GM12891 (cell line): ENCODE data around the gene ABLIM2.
A peak's percentile ranks its signal among the peaks of the same experiment; 100 is the strongest.

Experiments used
- DNase-seq: peaks from one replicate; pipeline ENCODE4 v3.0.0; 2011; ENCODE audit warnings: low spot score; ENCODE audit not compliant: insufficient read length
- FAIRE-seq: peaks from 2 replicates; lab custom pipeline; 2011; peaks lifted over from hg19 to GRCh38; lab: Jason Lieb, UNC
- PAX5 ChIP-seq: IDR thresholded peaks from 2 replicates; pipeline ENCODE4 v1.6.1; 2011; ENCODE audit warnings: low read length, moderate library complexity, mild to moderate bottlenecking; ENCODE audit not compliant: insufficient read depth, severe bottlenecking
- POLR2A ChIP-seq: IDR thresholded peaks from 2 replicates; pipeline ENCODE4 v1.6.1; 2011; ENCODE audit warnings: low read depth, low read length, control low read depth
- POLR2AphosphoS5 ChIP-seq: IDR thresholded peaks from 2 replicates; pipeline ENCODE4 v1.6.1; 2011; ENCODE audit warnings: low read depth, low read length, control low read depth
- POU2F2 ChIP-seq: IDR thresholded peaks from 2 replicates; pipeline ENCODE4 v1.6.1; 2011; ENCODE audit warnings: low read depth, mild to moderate bottlenecking, control low read depth, low read length, moderate library complexity
- SPI1 ChIP-seq: IDR thresholded peaks from 2 replicates; pipeline ENCODE4 v1.6.1; 2011; ENCODE audit warnings: low read depth, low read length, control low read depth
- TAF1 ChIP-seq: IDR thresholded peaks from 2 replicates; pipeline ENCODE4 v1.6.1; 2011; ENCODE audit warnings: low read depth, low read length, control low read depth

The ABLIM2 gene

GRCh38 chr4:8118531-8118930 is 40.1 kb downstream of the ABLIM2 start:
- FAIRE-seq (no peak), DNase-seq (no peak)
- TF ChIP-seq POU2F2: no peak

GRCh38 chr4:8118035-8118434 is 40.6 kb downstream of the ABLIM2 start:
- DNase-seq: no peak
- TF ChIP-seq TAF1: no peak
- no peak for TF ChIP-seq POLR2AphosphoS5
- no peak for TF ChIP-seq POU2F2
- TF ChIP-seq PAX5: no peak
- no peak for TF ChIP-seq POLR2A
- TF ChIP-seq SPI1: no peak
- FAIRE-seq: no peak

GRCh38 chr4:8117278-8117682 is 41.3 kb downstream of the ABLIM2 start:
- DNase-seq (peak; percentile 55), FAIRE-seq (peak; percentile 52)
- TF ChIP-seq POLR2AphosphoS5 (no peak), TAF1 (no peak), POU2F2 (no peak), POLR2A (no peak)

- DNase-seq: no peak
- no peak for TF ChIP-seq POLR2A
- FAIRE-seq: no peak
These were observed 42.7 kb downstream of the ABLIM2 start for GRCh38 chr4:8115916-8116315.

GRCh38 chr4:8115203-8115520 is 43.5 kb downstream of the ABLIM2 start:
- FAIRE-seq: no peak
- DNase-seq: no peak
- TF ChIP-seq POU2F2 (no peak), PAX5 (no peak), POLR2A (no peak), TAF1 (no peak), SPI1 (no peak), POLR2AphosphoS5 (no peak)

- FAIRE-seq: no peak
- TF ChIP-seq PAX5 (no peak), POLR2AphosphoS5 (no peak), POU2F2 (no peak)
- DNase-seq: no peak
These were observed 44.0 kb downstream of the ABLIM2 start for GRCh38 chr4:8114456-8115202.

- DNase-seq: no peak
- no peak for FAIRE-seq
- TF ChIP-seq POLR2AphosphoS5 (no peak), TAF1 (no peak), POU2F2 (no peak), POLR2A (no peak), SPI1 (no peak), PAX5 (no peak)
These were observed 44.8 kb downstream of the ABLIM2 start for GRCh38 chr4:8113611-8114377.

GRCh38 chr4:8112672-8113071 is 45.9 kb downstream of the ABLIM2 start:
- FAIRE-seq (no peak), DNase-seq (no peak)
- no peak for TF ChIP-seq PAX5
- TF ChIP-seq TAF1: no peak
- TF ChIP-seq POU2F2: no peak
- no peak for TF ChIP-seq POLR2AphosphoS5
- no peak for TF ChIP-seq SPI1
- TF ChIP-seq POLR2A: no peak

GRCh38 chr4:8112036-8112576 is 46.5 kb downstream of the ABLIM2 start:
- DNase-seq: no peak
- TF ChIP-seq SPI1 (no peak), TAF1 (no peak), PAX5 (no peak), POLR2AphosphoS5 (no peak), POLR2A (no peak), POU2F2 (no peak)
- FAIRE-seq: no peak

- DNase-seq (no peak), FAIRE-seq (peak; percentile 20)
- TF ChIP-seq POLR2A (no peak), SPI1 (no peak), TAF1 (no peak), POU2F2 (no peak), POLR2AphosphoS5 (no peak), PAX5 (no peak)
These were observed 48.3 kb downstream of the ABLIM2 start for GRCh38 chr4:8110071-8110986.
